RWPE2 (cell line): ENCODE measurements around the gene WDR38.
"Not testable (repeated sequence)": the region's sequence is repeated elsewhere in the genome, so short reads cannot be mapped to it uniquely, and the experiment has no call there.

Experiments used
- ATAC-seq: fragments of 200-7000 bp; cut with Tn5 transposase; 3 replicates; pipeline ENCODE4 v1.9.1; 2021; ENCODE audit warnings: low read depth
- DNase-seq: peaks from one replicate; pipeline ENCODE4 v3.0.0-alpha.2; 2020; ENCODE audit warnings: low spot score
- H3K27ac ChIP-seq: fragments of 450-650 bp; 2 replicates; pipeline ENCODE4 v1.5.1; 2017; ENCODE audit warnings: mild to moderate bottlenecking; ENCODE audit not compliant: poor library complexity, severe bottlenecking
- H3K27me3 ChIP-seq: fragments of 250-450 bp; sonication (Bioruptor Pico); 2 replicates; pipeline ENCODE4 v1.5.1; 2021; ENCODE audit warnings: mild to moderate bottlenecking, moderate library complexity; ENCODE audit not compliant: insufficient read depth, poor library complexity, severe bottlenecking
- H3K36me3 ChIP-seq: fragments of 250-450 bp; sonication (Bioruptor Pico); 2 replicates; pipeline ENCODE4 v1.5.1; 2020; ENCODE audit warnings: low read depth, mild to moderate bottlenecking, moderate library complexity
- H3K4me1 ChIP-seq: fragments of 250-450 bp; sonication (Bioruptor Pico); 2 replicates; pipeline ENCODE4 v1.5.1; 2021; ENCODE audit warnings: mild to moderate bottlenecking, moderate library complexity; ENCODE audit not compliant: insufficient read depth, poor library complexity, severe bottlenecking
- H3K4me3 ChIP-seq: fragments of 250-450 bp; sonication (Bioruptor Pico); 2 replicates; pipeline ENCODE4 v1.5.1; 2021; ENCODE audit warnings: mild to moderate bottlenecking, moderate library complexity; ENCODE audit not compliant: severe bottlenecking
- H3K9me3 ChIP-seq: fragments of 250-450 bp; sonication (Bioruptor Pico); 2 replicates; pipeline ENCODE4 v1.5.1; 2021; ENCODE audit warnings: mild to moderate bottlenecking, moderate library complexity; ENCODE audit not compliant: severe bottlenecking
- CTCF ChIP-seq: fragments of 450-650 bp; IDR thresholded peaks from one replicate; pipeline ENCODE4 v1.5.1; 2017; ENCODE audit warnings: mild to moderate bottlenecking, moderate library complexity; ENCODE audit not compliant: poor library complexity, severe bottlenecking

Gene WDR38

GRCh38 chr9:124844291-124844690 is 9.0 kb upstream of the WDR38 start:
- Histone ChIP-seq H3K27me3 (no peaks in the 10 kb centered on the region), H3K36me3 (no peaks in the 10 kb centered on the region), H3K4me1 (no peaks in the 10 kb centered on the region), H3K9me3 (no peaks in the 10 kb centered on the region), H3K4me3 (no peak overlapping the region), H3K27ac (no peak overlapping the region)
- TF ChIP-seq CTCF = no peak
- DNase-seq (no peak), ATAC-seq (no peak)

DNA sequence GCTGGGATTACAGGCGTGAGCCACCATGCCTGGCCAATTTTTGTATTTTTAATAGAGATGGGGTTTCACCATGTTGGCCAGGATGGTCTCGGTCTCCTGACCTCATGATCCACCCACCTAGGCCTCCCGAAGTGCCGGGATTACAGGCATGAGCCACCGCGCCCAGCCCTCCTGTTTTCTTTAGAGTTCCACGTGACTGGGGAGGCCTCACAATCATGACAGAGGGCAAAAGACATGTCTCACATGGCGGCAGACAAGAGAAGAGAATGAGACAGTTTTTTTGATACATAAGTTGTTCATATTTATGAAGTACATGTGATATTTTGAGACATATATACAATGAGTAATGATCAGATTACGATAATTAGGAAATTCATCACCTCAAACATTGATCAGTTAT is 6.8 kb upstream of the WDR38 start:
- H3K9me3 ChIP-seq, H3K27me3 ChIP-seq, H3K4me1 ChIP-seq, H3K36me3 ChIP-seq, H3K27ac ChIP-seq, H3K4me3 ChIP-seq, ATAC-seq, DNase-seq: not testable (repeated sequence)

DNA sequence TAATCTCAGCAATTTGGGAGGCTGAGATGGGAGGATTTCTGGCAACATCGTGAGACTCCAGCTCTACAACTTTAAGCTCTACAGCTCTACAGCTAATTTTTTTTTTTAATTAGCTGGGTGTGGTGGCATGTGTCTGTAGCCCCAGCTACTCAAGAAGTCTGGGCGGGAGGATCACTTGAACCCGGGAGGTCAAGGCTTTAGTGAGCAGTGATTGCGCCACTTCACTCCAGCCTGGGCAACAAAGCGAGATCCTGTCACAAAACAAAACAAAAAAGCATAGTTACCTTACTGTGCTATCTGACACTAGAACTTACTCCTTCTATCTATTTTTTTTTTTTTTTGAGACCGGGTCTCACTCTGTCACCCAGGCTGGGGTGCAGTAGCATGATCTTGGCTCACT is 6.3 kb upstream of the WDR38 start:
- no peak for TF ChIP-seq CTCF
- H3K27me3 ChIP-seq = no peaks in the 10 kb centered on the region
- H3K9me3 ChIP-seq = no peaks in the 10 kb centered on the region
- H3K4me3 ChIP-seq = no peak overlapping the region
- no peaks in the 10 kb centered on the region for H3K4me1 ChIP-seq
- no peaks in the 10 kb centered on the region for H3K36me3 ChIP-seq
- no peak overlapping the region for H3K27ac ChIP-seq
- ATAC-seq (no peak), DNase-seq (no peak)

DNA sequence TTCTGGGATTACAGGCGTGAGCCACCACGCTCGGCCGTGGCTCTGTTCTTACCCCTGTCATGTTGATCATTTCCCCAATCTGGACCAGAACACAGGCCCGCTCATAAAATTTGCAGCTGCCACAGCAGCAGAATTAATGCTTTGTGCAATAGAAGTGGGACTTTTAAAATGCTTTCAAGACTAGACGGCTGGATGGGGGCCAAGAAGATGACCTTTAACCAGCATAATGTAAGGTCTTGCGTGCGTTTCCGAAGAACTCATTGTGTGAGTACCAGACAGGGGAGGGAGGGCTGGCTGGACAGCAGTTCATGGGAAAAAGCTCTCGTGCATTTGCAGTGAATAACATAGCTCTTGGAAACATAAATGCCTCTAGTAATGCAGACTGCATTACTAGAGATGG is 3.5 kb upstream of the WDR38 start:
- no peaks in the 10 kb centered on the region for H3K27me3 ChIP-seq
- no peak for ATAC-seq
- no peak overlapping the region for H3K27ac ChIP-seq
- DNase-seq = no peak
- TF ChIP-seq CTCF = no peak
- no peaks in the 10 kb centered on the region for H3K9me3 ChIP-seq
- no peak overlapping the region for H3K4me3 ChIP-seq
- H3K4me1 ChIP-seq = no peaks in the 10 kb centered on the region
- H3K36me3 ChIP-seq = no peaks in the 10 kb centered on the region

DNA sequence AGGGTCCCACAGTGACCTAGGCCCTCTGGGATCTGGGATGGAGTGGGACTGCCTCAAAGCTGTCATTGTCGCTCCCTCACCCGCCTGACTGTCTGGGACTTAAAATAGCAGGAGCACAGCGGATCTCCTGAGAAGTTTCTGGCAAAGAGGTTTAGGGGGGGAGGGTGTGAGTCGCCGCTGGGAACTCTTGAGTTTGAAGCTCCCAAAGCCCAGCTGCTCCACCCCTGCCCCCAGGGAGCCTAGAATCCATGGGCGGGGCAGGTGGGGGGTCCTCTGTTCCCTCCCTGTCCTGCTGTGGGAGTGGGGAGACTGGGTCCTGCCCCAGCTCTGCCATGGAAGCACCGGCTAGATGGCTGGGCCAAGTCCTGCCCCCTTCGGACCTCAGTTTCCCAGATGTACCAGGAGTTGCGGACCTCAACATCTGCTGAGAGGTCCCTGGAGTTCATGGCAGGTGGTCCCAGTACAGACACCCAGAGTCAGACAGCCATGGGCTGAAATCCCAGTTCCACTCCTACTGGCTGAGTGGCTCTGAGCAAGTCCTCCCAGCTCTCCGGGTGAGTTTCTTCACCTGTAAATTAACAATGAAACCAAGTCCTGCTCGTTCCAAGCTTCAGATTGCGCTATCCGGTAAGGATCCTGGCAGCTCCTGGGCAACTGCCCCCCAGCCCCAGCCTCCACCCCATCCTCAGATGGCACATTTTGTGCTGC is 985 bp upstream of the WDR38 start:
- Histone ChIP-seq H3K27me3 (no peaks in the 10 kb centered on the region), H3K9me3 (no peaks in the 10 kb centered on the region), H3K4me3 (peak overlapping the region; percentile 31), H3K36me3 (peaks cover 4% of the 10 kb centered on the region), H3K4me1 (no peaks in the 10 kb centered on the region), H3K27ac (no peak overlapping the region)
- no peak for TF ChIP-seq CTCF
- DNase-seq = no peak
- no peak for ATAC-seq
